Activated naive CD4-positive, alpha-beta T cell treated with anti-CD3 and anti-CD28 coated beads, Interleukin-2, amount 50 U/mL, for 72 hours (primary cell): Measurements from ENCODE around the gene MLLT6. TPM values are rescaled to one million over a fixed set of nuclear protein-coding genes. Genes with fewer than 3 reads are reported as not detected.

ENCODE experiments used
- ATAC-seq, 2 donors: fragments of 150-1000 bp; cut with Tn5 transposase; 2 replicates each; pipeline ENCODE4 v1.10.0; 2021; ENCODE audit warnings: mild to moderate bottlenecking in 2 of 2, moderate library complexity in 2 of 2
- DNase-seq, 2 donors: peaks; one replicate each; pipeline ENCODE4 v3.0.0; 2021 to 2022; ENCODE audit warnings: low spot score in 2 of 2
- H3K27ac Mint-ChIP-seq, 2 donors: one replicate each; pipeline ENCODE4 v1.8.0; 2022; ENCODE audit warnings: mild to moderate bottlenecking in 2 of 2, mixed read lengths in 2 of 2
- H3K36me3 Mint-ChIP-seq, 2 donors: one replicate each; pipeline ENCODE4 v1.8.0; 2022; ENCODE audit warnings: mixed read lengths in 2 of 2
- H3K9me3 Mint-ChIP-seq, 2 donors: one replicate each; pipeline ENCODE4 v1.8.0; 2022; ENCODE audit warnings: mixed read lengths in 2 of 2
- total RNA-seq, 2 donors: library from RNA; stranded (reverse); gene quantifications; one replicate each; pipeline ENCODE4 v1.2.3, GENCODE V29; 2022

The MLLT6 gene
- 100 to 1,000 TPM; 204 to 288 TPM for total RNA-seq

DNA sequence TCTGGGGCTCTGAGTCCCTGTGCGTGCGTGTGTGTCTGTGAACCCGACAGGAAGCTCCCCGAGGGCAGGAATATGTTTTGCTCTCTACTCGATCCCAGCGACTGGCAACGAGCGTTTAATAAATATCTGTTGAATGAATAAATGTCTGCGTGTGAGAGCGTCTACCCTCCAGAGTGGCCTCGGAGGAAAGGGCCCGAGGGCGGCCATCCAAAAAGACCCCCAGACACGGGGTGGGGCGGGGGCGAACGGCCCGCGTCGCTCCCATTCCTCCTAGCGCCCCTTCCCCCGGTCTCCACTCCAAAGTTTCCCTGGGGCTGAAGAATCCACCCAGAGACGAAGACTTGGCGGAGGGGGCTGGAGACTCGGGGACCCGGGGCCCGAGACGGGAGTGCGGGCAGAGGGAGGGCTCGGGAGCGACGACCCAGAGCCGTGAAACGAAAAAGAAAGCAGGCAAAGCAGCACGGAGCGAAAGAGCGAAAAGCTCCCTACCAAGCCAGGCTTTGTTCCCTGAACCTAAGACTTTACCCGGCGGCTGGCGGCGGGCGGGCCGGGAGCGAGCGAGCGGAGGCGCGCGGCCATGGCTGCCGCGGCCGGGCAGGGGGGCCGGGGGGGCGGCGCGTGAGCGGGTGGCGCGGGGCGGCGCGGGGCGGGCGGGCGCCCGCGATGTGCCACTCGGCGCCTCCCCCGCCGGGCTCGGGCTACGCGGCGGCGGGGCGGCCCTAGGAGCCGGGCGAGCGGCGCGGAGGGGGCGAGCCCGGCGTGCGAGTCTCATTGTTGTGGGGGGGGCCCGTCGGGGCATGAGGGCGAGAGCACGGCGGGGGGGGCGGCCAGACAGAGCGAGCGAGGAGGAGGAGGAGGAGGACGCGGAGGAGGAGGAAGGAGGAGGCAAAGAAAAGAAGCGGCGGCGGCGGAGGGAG, at the start of gene MLLT6:
Gene MLLT6 (plus strand): TSS at position 668 of the 917 bp plus-strand sequence. CDS start 360 bp downstream, outside the sequence.
- Mint-ChIP-seq H3K36me3 (peaks cover 48 to 52% of the 10 kb centered on the region in 2 donors), H3K9me3 (peaks cover 4% of the 10 kb centered on the region in 2 donors), H3K27ac (peak within 1 kb of the TSS; percentile 100)
- ATAC-seq: peak in 1 of 2 donors; percentile 5
- DNase-seq: peak in 1 of 2 donors; percentile 64

DNA sequence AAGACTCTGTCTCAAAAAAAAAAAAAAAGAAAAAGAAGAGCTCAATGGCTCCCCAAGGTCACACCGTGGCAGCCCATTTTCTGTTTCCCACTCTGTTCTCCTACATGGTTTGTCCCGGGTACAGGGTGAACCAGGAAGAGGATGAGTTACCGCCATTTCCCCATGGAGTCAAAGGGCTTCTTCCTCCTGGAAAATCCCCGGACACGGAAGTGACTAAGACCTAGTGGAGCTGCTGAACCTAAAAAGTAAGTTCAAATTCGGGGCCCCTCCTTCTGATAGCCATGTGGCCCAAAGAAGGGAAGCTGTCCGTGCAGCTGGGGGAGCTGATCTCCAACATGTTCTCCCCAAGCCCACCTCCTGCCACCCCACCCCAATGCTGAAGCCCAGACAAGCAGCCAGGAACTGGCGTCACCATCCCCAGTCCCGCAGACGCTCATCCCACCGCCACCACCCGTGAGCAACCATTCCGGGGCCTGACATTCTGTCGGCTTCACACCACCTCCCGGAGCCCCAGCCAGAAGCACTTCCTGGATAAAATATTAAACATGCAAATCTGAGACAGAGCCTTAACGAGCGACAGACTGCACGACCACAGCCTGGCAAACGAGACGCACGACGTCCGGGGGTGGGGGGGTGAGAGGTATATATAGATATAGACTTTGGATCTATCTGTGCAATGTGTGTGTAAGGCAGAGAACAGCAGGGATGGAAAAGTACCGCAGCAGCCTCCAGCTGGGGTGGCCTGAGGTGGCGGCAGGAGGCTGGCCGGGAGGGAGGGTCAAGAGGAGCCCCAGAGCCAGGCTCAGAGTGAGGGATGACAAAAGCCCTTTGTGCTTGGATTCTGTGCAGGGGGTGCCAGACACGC, 47.9 kb upstream of the MLLT6 start:
- no peak for ATAC-seq
- Mint-ChIP-seq H3K36me3 (no peaks in the 10 kb centered on the region), H3K9me3 (no peaks in the 10 kb centered on the region), H3K27ac (no peak overlapping the region)
- no peak for DNase-seq

DNA sequence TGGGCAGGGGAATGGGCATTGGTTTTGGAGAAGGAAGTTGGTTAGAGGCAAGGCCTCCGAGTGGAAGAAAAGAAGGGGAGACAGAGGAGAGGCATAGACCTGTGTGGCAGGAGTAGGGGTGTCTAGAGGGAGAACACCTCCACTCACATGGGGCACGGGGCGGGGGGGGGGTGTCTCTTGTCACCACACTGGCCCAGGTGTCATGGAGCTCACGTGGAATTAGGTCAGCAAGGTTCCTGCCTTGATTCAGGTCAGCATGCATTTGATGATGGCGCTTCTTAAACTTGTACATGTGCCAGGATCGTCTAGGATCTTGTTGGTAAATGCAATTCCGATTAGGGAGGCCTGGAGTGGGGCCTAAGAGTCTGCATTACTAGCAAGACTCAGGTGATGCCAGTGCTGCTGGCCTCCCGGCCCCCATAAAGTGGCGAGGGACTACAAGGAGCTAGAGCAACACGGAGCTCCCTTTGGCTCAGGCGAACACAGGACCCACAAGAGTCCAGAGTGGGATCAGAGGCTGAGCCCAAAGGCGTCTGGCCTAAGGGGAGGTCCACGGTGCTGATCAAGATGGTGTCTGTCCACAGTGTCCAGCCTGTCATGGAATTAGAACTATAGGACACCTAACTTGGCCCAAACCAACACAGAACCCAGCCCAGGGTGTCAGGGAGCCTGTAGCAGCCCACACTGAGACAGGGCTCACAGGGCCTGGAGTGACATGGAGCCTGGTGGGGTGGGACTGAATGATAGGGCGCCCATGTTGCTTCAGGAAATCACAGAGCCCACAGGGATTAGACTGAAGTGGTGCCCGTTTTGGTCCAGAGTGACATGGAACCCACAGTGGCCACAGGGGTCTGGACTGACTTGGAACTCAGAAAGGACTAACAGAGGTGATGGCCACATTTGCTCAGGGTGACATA, 47.0 kb upstream of the MLLT6 start:
- Mint-ChIP-seq H3K9me3 (no peaks in the 10 kb centered on the region), H3K36me3 (no peaks in the 10 kb centered on the region), H3K27ac (peak overlapping the region in 1 of 2 donors; percentile 50)
- ATAC-seq (no peak), DNase-seq (no peak)

DNA sequence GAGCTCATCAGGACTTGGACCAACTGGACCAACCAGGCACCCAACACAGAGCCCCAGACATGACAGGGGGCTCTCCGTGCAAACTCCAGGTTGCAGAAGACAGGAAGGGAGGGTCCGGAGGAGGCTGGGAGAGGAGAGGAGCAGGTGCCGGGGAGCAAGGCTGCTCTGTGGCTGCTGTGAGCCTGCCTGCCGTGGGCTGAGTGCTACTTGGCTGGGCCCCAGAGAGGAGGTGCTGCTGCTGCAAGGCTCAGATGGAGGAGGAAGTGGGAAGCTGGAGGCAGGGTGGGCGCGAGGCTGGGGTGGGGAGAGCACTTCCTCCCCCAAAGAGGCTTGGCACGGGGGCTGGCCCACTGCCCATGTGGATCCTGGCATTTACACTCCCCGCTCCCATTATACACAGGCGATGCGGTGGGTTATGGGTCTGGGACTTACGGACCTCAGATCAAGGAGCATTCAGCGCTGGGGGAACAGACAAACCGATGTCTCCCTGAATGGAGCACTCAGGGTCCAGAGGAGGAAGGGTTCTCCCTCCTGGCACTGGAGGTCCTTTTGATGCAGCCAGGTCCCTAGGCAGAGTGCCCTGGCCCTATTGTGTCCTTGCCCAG, 46.2 kb upstream of the MLLT6 start:
- Mint-ChIP-seq H3K27ac (peak overlapping the region in 1 of 2 donors; percentile 22), H3K9me3 (no peaks in the 10 kb centered on the region), H3K36me3 (no peaks in the 10 kb centered on the region)
- DNase-seq (no peak), ATAC-seq (no peak)

DNA sequence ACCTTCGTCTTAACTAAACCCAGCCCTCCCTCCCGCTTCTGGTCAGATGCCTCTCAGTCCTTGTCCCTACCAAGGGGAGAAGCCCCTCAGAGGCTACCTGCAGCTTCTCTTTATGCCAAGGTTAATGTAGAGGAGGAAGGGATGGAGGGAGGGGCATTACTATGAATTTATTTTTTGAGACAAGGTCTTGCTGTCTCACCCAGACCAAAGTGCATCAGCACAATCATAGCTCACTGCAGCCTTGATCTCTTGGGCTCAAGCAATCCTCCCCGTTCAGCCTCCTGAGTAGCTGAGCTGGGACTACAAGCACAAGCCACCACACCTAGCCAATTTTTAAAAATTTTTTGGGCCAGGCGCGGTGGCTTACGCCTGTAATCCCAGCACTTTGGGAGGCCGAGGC, 45.7 kb upstream of the MLLT6 start:
- Mint-ChIP-seq H3K27ac (no peak overlapping the region), H3K9me3 (no peaks in the 10 kb centered on the region), H3K36me3 (no peaks in the 10 kb centered on the region)
- DNase-seq (no peak), ATAC-seq (no peak)

DNA sequence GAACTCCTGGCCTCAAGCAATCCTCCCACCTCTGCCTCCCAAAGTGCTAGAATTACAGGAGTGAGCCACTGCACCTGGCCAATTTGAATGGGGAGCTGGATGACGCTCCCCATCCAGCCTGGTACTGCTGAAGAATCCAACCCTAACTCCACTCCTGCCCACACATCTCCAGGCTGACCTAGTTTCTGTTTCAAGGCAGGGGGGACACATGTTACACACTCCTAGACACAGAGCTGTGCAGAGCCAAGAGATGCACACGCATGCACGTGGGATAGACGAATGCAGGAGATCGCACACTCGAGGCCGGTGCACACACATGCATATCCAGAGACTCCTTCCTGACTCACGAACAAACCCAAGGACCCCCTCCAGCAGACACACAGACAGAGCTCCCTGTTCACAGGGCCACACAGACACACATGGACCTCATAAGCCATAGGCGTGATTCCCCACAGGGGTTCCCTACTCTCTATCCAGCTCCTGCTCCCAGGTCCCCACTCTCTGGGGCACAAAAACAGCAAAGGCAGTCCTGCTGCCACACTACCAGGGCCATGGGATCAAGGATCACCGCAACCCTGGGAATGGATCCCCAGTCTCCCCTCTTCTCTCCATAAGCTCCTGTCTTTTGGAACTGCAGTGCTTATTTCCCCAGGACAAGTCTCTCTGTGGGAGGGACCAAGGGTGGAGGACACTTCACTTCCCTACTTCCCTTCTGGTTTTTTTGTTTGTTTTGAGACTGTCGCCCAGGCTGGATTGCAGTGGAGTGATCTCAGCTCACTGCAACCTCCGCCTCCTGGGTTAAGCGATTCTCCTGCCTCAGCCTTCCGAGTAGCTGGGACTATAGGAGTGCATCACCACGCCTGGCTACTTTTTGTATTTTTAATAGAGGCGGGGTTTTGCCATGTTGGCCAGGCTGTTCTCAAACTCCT, 44.7 kb upstream of the MLLT6 start:
- Mint-ChIP-seq H3K27ac (no peak overlapping the region), H3K9me3 (no peaks in the 10 kb centered on the region), H3K36me3 (no peaks in the 10 kb centered on the region)
- no peak for DNase-seq
- no peak for ATAC-seq

DNA sequence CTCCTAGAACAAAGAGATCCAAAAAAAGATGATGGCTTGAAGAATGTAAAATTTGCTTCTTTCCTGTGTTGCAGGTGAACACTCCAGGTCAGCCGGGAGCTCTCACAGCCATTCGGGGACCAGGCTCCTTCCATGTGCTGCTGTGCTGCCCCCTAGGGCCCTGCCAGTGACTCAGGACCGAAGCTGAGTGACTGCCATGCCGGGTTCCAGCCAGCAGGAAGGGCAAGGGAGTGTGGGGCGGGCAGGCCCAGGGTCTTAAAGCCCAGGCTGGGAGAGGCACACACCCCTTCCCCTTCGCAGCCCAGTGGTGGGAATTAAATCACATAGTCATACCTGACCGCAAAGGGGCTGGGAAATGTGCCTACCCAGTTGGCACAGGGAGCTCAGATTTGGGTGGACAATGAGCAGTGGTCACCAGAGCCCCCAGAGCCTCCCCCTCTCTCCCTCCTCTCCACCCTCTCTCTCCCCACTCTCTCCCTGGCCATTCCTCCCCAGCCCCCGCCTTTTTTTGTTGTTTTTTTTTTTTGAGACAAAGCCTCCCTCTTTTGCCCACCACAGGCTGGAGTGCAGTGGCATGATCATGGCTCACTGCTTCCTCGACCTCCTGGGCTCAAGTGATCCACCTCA, 41.8 kb upstream of the MLLT6 start:
- ATAC-seq (peak; percentile 68 to 80), DNase-seq (peak in 1 of 2 donors; percentile 58)
- Mint-ChIP-seq H3K9me3 (no peaks in the 10 kb centered on the region), H3K36me3 (no peaks in the 10 kb centered on the region), H3K27ac (no peak overlapping the region)

DNA sequence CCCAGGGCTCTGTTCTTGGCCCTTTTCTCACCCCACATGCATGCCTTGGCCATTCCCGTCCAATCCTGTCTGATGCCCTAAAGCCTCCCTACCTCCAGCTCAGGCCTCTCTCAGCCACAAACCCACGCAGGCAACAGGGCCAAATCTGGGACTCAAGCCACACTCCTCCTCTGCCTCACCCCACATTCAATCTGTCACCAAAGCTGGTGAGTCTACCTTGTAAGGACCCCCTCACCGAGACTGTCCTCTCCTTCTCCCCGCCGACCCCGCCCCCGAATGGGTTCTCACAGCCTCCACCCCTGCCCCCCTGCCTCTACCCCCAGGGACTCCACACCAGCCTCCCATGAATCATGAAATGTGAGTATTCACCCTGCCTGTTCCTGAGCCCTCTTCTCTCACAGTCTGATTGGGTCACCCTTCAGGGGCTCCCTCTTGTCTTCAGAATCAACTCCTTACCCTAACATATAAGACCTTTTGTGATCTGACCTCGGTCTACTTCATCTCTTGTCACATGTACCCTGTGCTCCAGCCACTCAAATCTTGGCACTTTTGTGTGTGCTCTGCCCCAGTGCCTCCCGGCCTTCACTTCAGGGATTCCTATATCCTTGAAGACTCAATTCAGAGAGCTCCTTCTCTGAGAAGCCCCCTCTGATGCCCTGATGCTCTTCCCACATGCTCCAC, 41.0 kb upstream of the MLLT6 start:
- H3K36me3 Mint-ChIP-seq: no peaks in the 10 kb centered on the region

DNA sequence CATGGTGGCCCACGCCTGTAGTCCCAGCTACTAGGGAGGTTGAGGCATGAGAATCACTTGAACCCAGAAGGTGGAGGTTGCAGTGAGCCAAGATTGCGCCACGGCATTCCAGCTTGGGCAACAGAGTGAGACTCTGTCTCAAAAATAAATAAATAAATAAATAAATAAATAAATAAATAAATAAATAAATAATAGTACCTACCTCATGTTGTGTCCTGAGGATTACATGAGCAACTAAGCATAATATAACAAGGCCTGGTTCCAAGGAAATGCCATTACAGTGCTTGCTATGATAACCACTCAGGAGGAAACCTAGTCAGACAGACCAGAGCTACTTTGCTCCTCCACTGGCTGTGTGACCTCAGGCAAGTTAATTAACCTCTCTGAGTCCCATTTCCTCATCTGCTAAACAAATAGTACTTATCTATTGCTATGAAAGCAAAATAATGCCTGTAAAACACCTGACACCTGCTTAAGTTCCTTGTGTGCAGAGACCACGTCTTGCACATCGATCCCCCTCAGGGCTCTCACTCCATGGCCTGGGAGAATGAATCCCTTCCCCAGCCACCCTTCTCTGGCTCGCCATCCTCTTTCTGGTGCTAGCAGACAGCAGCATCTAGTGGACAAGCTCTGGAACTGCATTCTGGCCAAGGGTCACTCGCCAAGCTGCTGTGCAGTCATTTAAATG, 37.8 kb upstream of the MLLT6 start:
- peak; percentile 65 to 72 for DNase-seq
- Mint-ChIP-seq H3K27ac (no peak overlapping the region), H3K9me3 (no peaks in the 10 kb centered on the region), H3K36me3 (no peaks in the 10 kb centered on the region)
- peak; percentile 75 to 77 for ATAC-seq

More for the DNA sequence above, 41.0 kb upstream of the MLLT6 start:
- ATAC-seq: no peak
- Mint-ChIP-seq H3K27ac (no peak overlapping the region), H3K9me3 (no peaks in the 10 kb centered on the region)
- DNase-seq: no peak

DNA sequence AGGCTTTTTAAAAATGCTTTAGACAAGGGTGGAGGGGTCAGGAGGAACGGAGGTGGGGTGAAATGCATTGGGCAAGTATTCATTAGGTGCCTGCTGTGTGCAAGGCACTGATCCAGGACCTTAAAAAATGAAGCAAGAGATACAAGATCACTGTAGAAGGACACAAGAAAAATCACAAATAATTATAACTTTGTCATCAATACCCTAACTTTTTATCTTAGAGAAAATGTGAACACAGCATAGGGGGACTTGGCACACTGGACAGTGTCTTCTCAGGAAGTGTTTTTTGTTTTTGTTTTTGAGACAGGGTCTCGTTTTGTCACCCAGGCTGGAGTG, 37.3 kb upstream of the MLLT6 start:
- no peak overlapping the region for H3K27ac Mint-ChIP-seq
- no peaks in the 10 kb centered on the region for H3K36me3 Mint-ChIP-seq
- no peaks in the 10 kb centered on the region for H3K9me3 Mint-ChIP-seq
- no peak for DNase-seq
- ATAC-seq: no peak

DNA sequence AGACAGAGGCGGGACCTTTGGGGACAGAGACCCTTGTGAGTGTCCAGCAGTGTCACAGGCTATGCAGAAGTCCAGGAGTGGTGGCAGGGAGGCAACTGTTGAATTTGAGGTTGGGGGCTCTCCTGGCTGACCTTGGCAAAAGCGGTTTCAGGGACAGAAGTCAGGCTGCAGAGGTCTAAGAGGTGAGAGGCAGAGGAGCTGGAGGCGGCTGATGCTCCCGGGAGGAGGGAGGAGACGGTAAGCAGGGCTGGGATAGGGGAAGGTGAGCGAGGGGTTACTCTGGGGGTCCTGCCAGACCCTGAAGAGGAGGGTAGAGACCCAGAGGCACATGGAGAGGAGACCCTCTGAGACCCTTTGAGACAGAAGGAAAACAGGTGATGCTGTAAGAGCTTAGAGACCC, 35.6 kb upstream of the MLLT6 start:
- no peaks in the 10 kb centered on the region for H3K9me3 Mint-ChIP-seq
- peak overlapping the region in 1 of 2 donors; percentile 16 for H3K27ac Mint-ChIP-seq
- DNase-seq (no peak), ATAC-seq (no peak)
- no peaks in the 10 kb centered on the region for H3K36me3 Mint-ChIP-seq

DNA sequence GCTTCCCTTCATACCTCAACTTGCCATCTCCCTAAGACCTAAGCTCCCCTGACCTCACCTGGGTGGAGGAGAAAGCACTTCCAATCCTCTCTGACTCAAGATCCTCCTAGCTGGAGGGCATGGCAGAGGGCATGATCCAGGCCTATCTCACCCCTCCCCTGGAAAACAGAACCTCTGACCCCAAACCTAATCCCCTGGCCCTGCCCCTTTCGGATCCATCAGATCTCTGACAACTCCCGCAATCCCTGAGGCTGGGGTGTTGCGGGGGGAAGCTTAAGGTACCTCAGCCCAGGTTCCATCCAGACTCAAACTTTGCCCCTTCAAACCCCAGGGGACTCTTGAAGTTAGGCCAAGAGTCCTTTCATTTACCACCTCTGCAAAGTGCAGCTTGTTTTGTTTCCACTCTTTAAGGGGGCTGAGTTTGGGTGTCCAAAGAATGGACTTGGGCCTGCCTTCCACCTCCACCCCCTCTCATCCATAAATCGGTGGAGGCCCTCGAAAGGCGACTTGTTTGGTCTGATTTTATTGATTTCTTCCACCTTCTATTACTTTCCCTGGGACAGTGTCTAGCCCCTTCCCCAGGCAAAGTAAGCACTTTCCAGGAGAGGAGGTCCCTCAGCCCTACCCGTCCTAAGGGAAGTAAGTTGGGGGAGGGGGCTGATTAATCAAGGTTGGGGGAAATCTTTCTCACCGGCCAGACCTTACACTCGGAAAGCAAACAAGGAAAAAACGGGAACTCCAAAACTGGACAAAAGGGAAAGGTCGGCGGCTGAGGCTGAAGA, 32.9 kb upstream of the MLLT6 start:
- H3K9me3 Mint-ChIP-seq: no peaks in the 10 kb centered on the region
- ATAC-seq (no peak), DNase-seq (no peak)
- peak overlapping the region in 1 of 2 donors; percentile 8 for H3K27ac Mint-ChIP-seq
- H3K36me3 Mint-ChIP-seq: no peaks in the 10 kb centered on the region
